Activated CD4-positive, alpha-beta memory T cell treated with anti-CD3 and anti-CD28 coated beads for 36 hours (primary cell): ENCODE data around the gene APCDD1L. TPM values are rescaled to one million over a fixed set of nuclear protein-coding genes. Genes with fewer than 3 reads are reported as not detected.
"Not testable (repeated sequence)": the region's sequence is repeated elsewhere in the genome, so short reads cannot be mapped to it uniquely, and the experiment has no call there.

ENCODE experiments used
- CTCF ChIA-PET: fragments of 350-600 bp; sonication (Branson Sonifier 250); formaldehyde crosslinking; loops from one replicate; lab custom pipeline; 2021; ENCODE audit warnings: antibody characterized with exemption, inconsistent platforms; lab: Charles Lee
- POLR2A ChIA-PET: fragments of 350-600 bp; sonication (Branson Sonifier 250); formaldehyde crosslinking; loops from one replicate; lab custom pipeline; 2021; ENCODE audit warnings: antibody characterized with exemption; lab: Charles Lee
- DNase-seq: peaks from one replicate; pipeline ENCODE4 v3.0.0-alpha.2; 2020
- H3K27ac Mint-ChIP-seq: one replicate; pipeline ENCODE4 v1.8.0; 2021; ENCODE audit warnings: mixed read lengths
- H3K27me3 Mint-ChIP-seq: one replicate; pipeline ENCODE4 v1.8.0; 2021; ENCODE audit warnings: mixed read lengths
- H3K36me3 Mint-ChIP-seq: one replicate; pipeline ENCODE4 v1.8.0; 2021; ENCODE audit warnings: mixed read lengths
- H3K4me1 Mint-ChIP-seq: one replicate; pipeline ENCODE4 v1.8.0; 2021; ENCODE audit warnings: low read depth, mixed read lengths
- H3K4me3 Mint-ChIP-seq: one replicate; pipeline ENCODE4 v1.8.0; 2021; ENCODE audit warnings: mild to moderate bottlenecking, mixed read lengths
- H3K9me3 Mint-ChIP-seq: one replicate; pipeline ENCODE4 v1.8.0; 2021; ENCODE audit warnings: mixed read lengths
- intact Hi-C: fragments of 100-400 bp; cut with micrococcal nuclease; formaldehyde crosslinking; loops from one replicate; pipeline ENCODE4 v1.15.1; 2023
- total RNA-seq, 2 experiments: library from RNA; stranded (reverse); gene quantifications; one replicate each; pipeline ENCODE4 v1.2.3, GENCODE V29; 2021

APCDD1L gene
- total RNA-seq, 2 experiments from 2014 or later = not detected

- CTCF ChIA-PET, H3K27me3 Mint-ChIP-seq, intact Hi-C loops, POLR2A ChIA-PET, H3K4me3 Mint-ChIP-seq, H3K4me1 Mint-ChIP-seq, H3K36me3 Mint-ChIP-seq, H3K27ac Mint-ChIP-seq, DNase-seq: not testable (repeated sequence)
- H3K9me3 Mint-ChIP-seq = peaks cover 36% of the 10 kb centered on the region
These were observed 8.2 kb downstream of the APCDD1L start for GRCh38 chr20:58506999-58507398.

- Mint-ChIP-seq H3K36me3 (peaks cover 5% of the 10 kb centered on the region), H3K4me3 (no peak overlapping the region), H3K9me3 (peaks cover 40% of the 10 kb centered on the region), H3K27ac (no peak overlapping the region), H3K4me1 (no peaks in the 10 kb centered on the region), H3K27me3 (peaks cover 5% of the 10 kb centered on the region)
- intact Hi-C loops = no loop called here
- ChIA-PET POLR2A (no interaction called here), CTCF (no interaction called here)
- no peak for DNase-seq
These were observed 10.6 kb downstream of the APCDD1L start for GRCh38 chr20:58504566-58504965.

- DNase-seq = no peak
- Mint-ChIP-seq H3K4me1 (no peaks in the 10 kb centered on the region), H3K36me3 (peaks cover 5% of the 10 kb centered on the region), H3K9me3 (peaks cover 40% of the 10 kb centered on the region), H3K27ac (no peak overlapping the region), H3K27me3 (peaks cover 5% of the 10 kb centered on the region), H3K4me3 (no peak overlapping the region)
- POLR2A ChIA-PET = no interaction called here
- CTCF ChIA-PET = no interaction called here
- intact Hi-C loops = no loop called here
These were observed 11.5 kb downstream of the APCDD1L start for GRCh38 chr20:58503668-58504067.

GRCh38 chr20:58500256-58500655, 14.9 kb downstream of the APCDD1L start:
- CTCF ChIA-PET = interaction anchor here (0.6 kb wide), 1 partner anchor 1722 kb away, joined by 3 read pairs; no protein-coding TSS in a partner anchor
- intact Hi-C loops = no loop called here
- Mint-ChIP-seq H3K36me3 (peaks cover 3% of the 10 kb centered on the region), H3K27ac (no peak overlapping the region), H3K27me3 (peaks cover 3% of the 10 kb centered on the region), H3K4me1 (no peaks in the 10 kb centered on the region), H3K4me3 (no peak overlapping the region), H3K9me3 (peaks cover 17% of the 10 kb centered on the region)
- no peak for DNase-seq
- POLR2A ChIA-PET = no interaction called here

GRCh38 chr20:58498470-58499068, 16.6 kb downstream of the APCDD1L start:
- ChIA-PET CTCF (interaction anchor here (1.1 kb wide), 1 partner anchor 17 kb away, joined by 3 read pairs; no protein-coding TSS in a partner anchor), POLR2A (no interaction called here)
- no peak for DNase-seq
- no peaks in the 10 kb centered on the region for H3K4me1 Mint-ChIP-seq
- H3K4me3 Mint-ChIP-seq = no peak overlapping the region
- intact Hi-C loops = no loop called here
- no peak overlapping the region for H3K27ac Mint-ChIP-seq
- H3K27me3 Mint-ChIP-seq = peaks cover 3% of the 10 kb centered on the region
- H3K36me3 Mint-ChIP-seq = no peaks in the 10 kb centered on the region
- H3K9me3 Mint-ChIP-seq = peaks cover 5% of the 10 kb centered on the region

GRCh38 chr20:58497724-58498469, 17.3 kb downstream of the APCDD1L start:
- Mint-ChIP-seq H3K36me3 (no peaks in the 10 kb centered on the region), H3K4me3 (no peak overlapping the region), H3K4me1 (no peaks in the 10 kb centered on the region), H3K27ac (no peak overlapping the region), H3K9me3 (peaks cover 3% of the 10 kb centered on the region), H3K27me3 (peaks cover 3% of the 10 kb centered on the region)
- CTCF ChIA-PET = interaction anchor here (1.1 kb wide), 1 partner anchor 16 kb away, joined by 3 read pairs; no protein-coding TSS in a partner anchor
- POLR2A ChIA-PET = no interaction called here
- DNase-seq = no peak
- intact Hi-C loops = no loop called here

GRCh38 chr20:58497076-58497641, 18.0 kb downstream of the APCDD1L start:
- Mint-ChIP-seq H3K4me3 (no peak overlapping the region), H3K9me3 (peaks cover 3% of the 10 kb centered on the region), H3K4me1 (no peaks in the 10 kb centered on the region), H3K27ac (no peak overlapping the region), H3K36me3 (no peaks in the 10 kb centered on the region), H3K27me3 (peaks cover 3% of the 10 kb centered on the region)
- CTCF ChIA-PET = no interaction called here
- no peak for DNase-seq
- POLR2A ChIA-PET = no interaction called here
- intact Hi-C loops = no loop called here

GRCh38 chr20:58496429-58496769, 18.8 kb downstream of the APCDD1L start:
- H3K4me3 Mint-ChIP-seq = no peak overlapping the region
- ChIA-PET POLR2A (no interaction called here), CTCF (no interaction called here)
- no peaks in the 10 kb centered on the region for H3K27me3 Mint-ChIP-seq
- intact Hi-C loops = no loop called here
- no peak overlapping the region for H3K27ac Mint-ChIP-seq
- DNase-seq = no peak
- H3K36me3 Mint-ChIP-seq = no peaks in the 10 kb centered on the region
- H3K4me1 Mint-ChIP-seq = no peaks in the 10 kb centered on the region
- no peaks in the 10 kb centered on the region for H3K9me3 Mint-ChIP-seq

- no peaks in the 10 kb centered on the region for H3K27me3 Mint-ChIP-seq
- H3K9me3 Mint-ChIP-seq = no peaks in the 10 kb centered on the region
- no peak overlapping the region for H3K27ac Mint-ChIP-seq
- no peaks in the 10 kb centered on the region for H3K4me1 Mint-ChIP-seq
- no peak for DNase-seq
- no peaks in the 10 kb centered on the region for H3K36me3 Mint-ChIP-seq
- H3K4me3 Mint-ChIP-seq = no peak overlapping the region
- CTCF ChIA-PET = no interaction called here
- intact Hi-C loops = no loop called here
- POLR2A ChIA-PET = no interaction called here
These were observed 19.4 kb downstream of the APCDD1L start for GRCh38 chr20:58495623-58496428.

GRCh38 chr20:58494923-58495622, 20.1 kb downstream of the APCDD1L start:
- Mint-ChIP-seq H3K27me3 (no peaks in the 10 kb centered on the region), H3K27ac (no peak overlapping the region), H3K9me3 (peaks cover 3% of the 10 kb centered on the region), H3K36me3 (no peaks in the 10 kb centered on the region), H3K4me1 (no peaks in the 10 kb centered on the region), H3K4me3 (no peak overlapping the region)
- no peak for DNase-seq
- intact Hi-C loops = no loop called here
- CTCF ChIA-PET = no interaction called here
- POLR2A ChIA-PET = no interaction called here

- intact Hi-C loops = no loop called here
- H3K4me1 Mint-ChIP-seq = no peaks in the 10 kb centered on the region
- H3K4me3 Mint-ChIP-seq = no peak overlapping the region
- peaks cover 4% of the 10 kb centered on the region for H3K27me3 Mint-ChIP-seq
- H3K9me3 Mint-ChIP-seq = peaks cover 9% of the 10 kb centered on the region
- ChIA-PET POLR2A (no interaction called here), CTCF (no interaction called here)
- no peaks in the 10 kb centered on the region for H3K36me3 Mint-ChIP-seq
- H3K27ac Mint-ChIP-seq = no peak overlapping the region
- DNase-seq = no peak
These were observed 22.2 kb downstream of the APCDD1L start for GRCh38 chr20:58492795-58493524.
